Measurements from ENCODE around the gene YAP1.

DNA sequence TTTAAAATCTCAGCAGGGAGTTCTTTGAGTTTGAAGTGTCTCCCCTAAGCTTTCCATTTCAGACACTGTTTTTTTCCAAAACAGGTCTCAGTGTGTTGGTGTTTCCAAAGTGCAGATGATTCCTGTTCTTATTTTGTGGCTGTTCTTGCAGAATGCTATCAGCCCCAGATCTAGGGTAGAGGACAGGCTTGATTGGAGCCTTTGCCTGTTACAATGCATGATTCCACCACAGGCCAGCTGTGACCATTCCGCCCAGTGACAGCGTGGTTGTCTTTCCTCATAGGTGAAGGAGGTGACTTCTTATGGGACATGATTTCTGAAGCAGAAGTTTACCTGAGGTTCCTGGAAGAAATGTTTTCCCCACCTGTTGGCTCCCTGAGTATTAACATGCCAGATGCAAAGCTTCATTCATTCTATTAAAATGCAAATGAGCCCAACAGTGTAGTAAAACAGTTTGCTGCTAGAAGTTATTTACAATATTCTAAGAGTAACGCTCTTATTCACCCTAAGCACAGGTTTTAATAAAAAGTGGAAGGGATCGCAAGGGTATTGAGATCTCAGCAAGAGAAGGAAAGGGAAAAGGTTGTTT lies 170.1 kb downstream of the YAP1 start:
- TF ChIP-seq CTCF (IDR thresholded peaks at IDR 0.05), result no peak
- no peak for TF ChIP-seq POLR2A (IDR thresholded peaks at IDR 0.05)
- no peak for TF ChIP-seq EP300 (IDR thresholded peaks at IDR 0.05)
